PC-3 (cell line): ENCODE measurements around the gene AIMP1.

Experiments used
- CTCF ChIP-seq: fragments of 300-600 bp; sonication (generic); conservative IDR thresholded peaks from 2 replicates; pipeline ENCODE4 v1.5.1; 2017; ENCODE audit warnings: antibody characterized with exemption, low read depth, mild to moderate bottlenecking, low read length
- EZH2 ChIP-seq: fragments of 300-600 bp; sonication (generic); IDR thresholded peaks from one replicate; pipeline ENCODE4 v1.6.1; 2017; ENCODE audit warnings: antibody characterized with exemption, mild to moderate bottlenecking, low read length; ENCODE audit not compliant: unreplicated experiment
- EZH2phosphoT487 ChIP-seq: fragments of 300-600 bp; sonication (generic); IDR thresholded peaks from 2 replicates; pipeline ENCODE4 v1.6.1; 2018; ENCODE audit warnings: mild to moderate bottlenecking, antibody characterized with exemption, low read length, borderline replicate concordance

GRCh38 chr4:106318511-106318910 lies 2.2 kb downstream of the AIMP1 start:
- TF ChIP-seq CTCF (no peak), EZH2 (no peak), EZH2phosphoT487 (no peak)
